Endometrium (tissue), 2 donors: ENCODE data around the gene USP15.
"Not testable (repeated sequence)": the region's sequence is repeated elsewhere in the genome, so short reads cannot be mapped to it uniquely, and the experiment has no call there.

Experiments used
- FAIRE-seq: peaks from 2 replicates; lab custom pipeline; 2012; peaks lifted over from hg19 to GRCh38; lab: Jason Lieb, UNC
- donor health status: control.
- donor health status: control.

USP15 gene

DNA sequence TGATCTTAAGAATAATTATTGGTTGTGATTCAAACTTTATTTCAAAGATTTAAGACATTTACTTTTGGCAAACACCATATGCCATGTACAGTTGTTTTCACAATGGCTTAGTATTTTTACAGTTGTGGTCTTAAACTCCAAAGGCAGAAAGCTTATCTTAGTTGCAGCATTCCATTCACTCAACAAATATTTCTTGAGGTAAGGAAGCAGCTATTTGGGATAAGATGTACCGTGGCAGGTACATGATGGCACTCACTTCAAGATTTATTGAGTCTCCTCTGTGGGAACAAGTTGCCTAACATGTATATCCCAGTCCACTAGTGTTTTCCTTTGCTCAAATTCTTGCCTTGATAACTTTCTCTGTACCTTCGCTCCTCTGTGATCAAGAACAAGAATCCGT, 198.4 kb downstream of the USP15 start:
- no peak for FAIRE-seq

DNA sequence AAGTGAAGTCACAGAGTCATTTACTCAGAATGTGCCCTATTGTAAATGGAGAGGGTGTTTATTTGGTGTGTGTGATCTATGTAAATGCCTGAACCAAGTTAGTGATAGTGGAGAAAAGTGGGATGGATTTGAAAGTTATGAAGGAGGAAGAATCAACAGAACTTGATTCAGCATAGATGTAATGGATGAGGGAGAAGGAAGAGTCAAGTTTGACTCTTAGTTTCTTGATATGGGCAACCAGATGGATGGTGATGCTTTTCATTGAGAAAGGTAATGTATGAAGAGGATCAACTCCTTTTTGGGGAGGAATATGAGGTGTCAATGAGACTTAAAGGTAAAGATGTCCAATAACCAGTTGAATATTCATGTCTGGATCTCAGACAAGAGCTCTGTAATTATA, 199.8 kb downstream of the USP15 start:
- no peak for FAIRE-seq

DNA sequence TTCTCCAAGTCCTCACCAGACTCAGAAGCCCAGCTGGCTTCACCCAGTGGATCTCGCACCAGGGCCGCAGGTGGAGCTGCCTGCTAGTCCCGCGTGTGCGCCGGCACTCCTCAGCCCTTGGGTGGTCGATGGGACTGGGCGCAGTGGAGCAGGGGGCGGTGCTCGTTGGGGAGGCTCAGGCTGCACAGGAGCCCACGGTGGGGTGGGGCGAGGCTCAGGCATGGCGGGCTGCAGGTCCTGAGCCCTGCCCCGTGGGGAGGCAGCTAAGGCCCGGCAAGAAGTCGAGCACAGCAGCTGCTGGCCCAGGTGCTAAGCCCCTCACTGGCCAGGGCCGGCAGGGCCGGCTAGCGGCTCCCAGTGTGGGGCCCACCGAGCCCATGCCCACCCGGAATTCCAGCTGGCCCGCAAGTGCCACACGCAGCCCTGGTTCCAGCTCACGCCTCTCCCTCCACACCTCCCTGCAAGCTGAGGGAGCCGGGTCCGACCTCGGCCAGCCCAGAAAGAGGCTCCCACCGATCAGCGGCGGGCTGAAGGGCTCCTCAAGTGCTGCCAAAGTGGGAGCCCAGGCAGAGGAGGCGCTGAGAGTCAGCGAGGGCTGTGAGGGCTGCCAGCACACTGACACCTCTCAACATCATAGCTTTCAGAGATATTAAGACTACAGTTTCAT, 201.1 kb downstream of the USP15 start:
- not testable (repeated sequence) for FAIRE-seq

DNA sequence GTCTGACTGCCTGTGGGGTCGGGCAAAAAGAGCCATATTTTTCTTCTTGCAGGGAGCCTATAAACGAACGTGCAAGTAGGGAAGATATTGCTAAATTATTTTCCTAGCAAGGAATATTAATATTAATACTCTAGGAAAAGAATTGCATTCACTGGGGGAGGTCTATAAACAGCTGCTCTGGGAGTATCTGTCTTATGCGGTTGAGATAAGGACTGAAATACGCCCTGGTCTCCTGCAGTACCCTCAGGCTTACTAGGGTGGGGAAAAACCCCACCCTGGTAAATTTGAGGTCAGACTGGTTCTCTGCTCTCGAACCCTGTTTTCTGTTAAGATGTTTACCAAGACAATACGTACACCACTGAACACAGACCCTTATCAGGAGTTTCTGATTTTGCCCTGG, 203.0 kb downstream of the USP15 start:
- FAIRE-seq = not testable (repeated sequence)
